MCF 10A (cell line): ENCODE data around the gene RIPK4. TPM values are rescaled to one million over a fixed set of nuclear protein-coding genes. Genes with fewer than 3 reads are reported as not detected.

ENCODE experiments used
- BruUV-seq: library from RNA; stranded (reverse); fragments of 400-500 nt; replicated peaks from 2 replicates; lab custom pipeline; 2021; lab: Mats Ljungman, UMichigan
- CTCF ChIA-PET: fragments of 300-600 bp; sonication (Branson Sonifier 250); formaldehyde crosslinking; extraction: SDS; loops from one replicate; lab custom pipeline; 2021; ENCODE audit warnings: antibody characterized with exemption, inconsistent platforms; lab: Yijun Ruan, JAX
- POLR2A ChIA-PET: fragments of 300-600, 350-650 bp; sonication (Branson Sonifier 250); formaldehyde crosslinking; extraction: SDS; loops from one replicate; lab custom pipeline; 2020; ENCODE audit warnings: antibody characterized with exemption, inconsistent platforms; lab: Yijun Ruan, JAX
- DNase-seq: peaks from one replicate; pipeline ENCODE4 v3.0.0-alpha.2; 2018; ENCODE audit not compliant: unreplicated experiment
- H3K27ac Mint-ChIP-seq: one replicate; pipeline ENCODE4 v1.8.0; 2022; ENCODE audit warnings: mild to moderate bottlenecking, low read depth, mixed read lengths; ENCODE audit not compliant: unreplicated experiment
- H3K27me3 Mint-ChIP-seq: one replicate; pipeline ENCODE4 v1.8.0; 2022; ENCODE audit warnings: mixed read lengths; ENCODE audit not compliant: insufficient read depth, unreplicated experiment
- H3K36me3 Mint-ChIP-seq: one replicate; pipeline ENCODE4 v1.8.0; 2022; ENCODE audit warnings: mild to moderate bottlenecking, moderate library complexity, mixed read lengths; ENCODE audit not compliant: insufficient read depth, unreplicated experiment
- H3K4me1 Mint-ChIP-seq: one replicate; pipeline ENCODE4 v1.8.0; 2022; ENCODE audit warnings: mixed read lengths; ENCODE audit not compliant: insufficient read depth, unreplicated experiment
- H3K4me3 Mint-ChIP-seq: one replicate; pipeline ENCODE4 v1.8.0; 2022; ENCODE audit warnings: mild to moderate bottlenecking, moderate library complexity, mixed read lengths; ENCODE audit not compliant: unreplicated experiment
- H3K9me3 Mint-ChIP-seq: one replicate; pipeline ENCODE4 v1.8.0; 2022; ENCODE audit warnings: mixed read lengths; ENCODE audit not compliant: unreplicated experiment
- CTCF ChIP-seq: fragments of 200-600 bp; IDR thresholded peaks from one replicate; pipeline ENCODE4 v1.8.0; 2022; ENCODE audit warnings: antibody characterized with exemption, mild to moderate bottlenecking; ENCODE audit not compliant: unreplicated experiment
- intact Hi-C: fragments of 100-400 bp; cut with micrococcal nuclease; formaldehyde crosslinking; loops from 2 replicates; pipeline ENCODE4 v1.14.1; 2022
- total RNA-seq: library from RNA; stranded (reverse); gene quantifications from 2 replicates; pipeline ENCODE4 v1.2.3, GENCODE V29; 2022

Gene RIPK4
- total RNA-seq, 1 experiment from 2014 or later = 22.3 TPM

- DNase-seq = no peak
- intact Hi-C loops = no loop called here
- BruUV-seq = no TSS peak
Observed at GRCh38 chr21:41798326-41798725, 31.5 kb upstream of the RIPK4 start.

GRCh38 chr21:41796476-41797080 is 29.7 kb upstream of the RIPK4 start:
- Mint-ChIP-seq H3K9me3 (peaks cover 20% of the 10 kb centered on the region), H3K27ac (no peak overlapping the region), H3K27me3 (no peaks in the 10 kb centered on the region), H3K4me1 (no peaks in the 10 kb centered on the region), H3K36me3 (peaks cover 11% of the 10 kb centered on the region), H3K4me3 (no peak overlapping the region)
- intact Hi-C loops = no loop called here
- no TSS peak for BruUV-seq
- ChIA-PET CTCF (no interaction called here), POLR2A (interaction anchor here (1.3 kb wide), 1 partner anchor 20 kb away, joined by 3 read pairs; no protein-coding TSS in a partner anchor)
- TF ChIP-seq CTCF = no peak
- DNase-seq = no peak

More at GRCh38 chr21:41798326-41798725, 31.5 kb upstream of the RIPK4 start:
- ChIA-PET POLR2A (no interaction called here), CTCF (no interaction called here)
- Mint-ChIP-seq H3K36me3 (peaks cover 15% of the 10 kb centered on the region), H3K4me1 (no peaks in the 10 kb centered on the region), H3K27ac (no peak overlapping the region), H3K9me3 (peaks cover 5% of the 10 kb centered on the region), H3K27me3 (no peaks in the 10 kb centered on the region), H3K4me3 (no peak overlapping the region)
- TF ChIP-seq CTCF = no peak

GRCh38 chr21:41795726-41796125 is 28.9 kb upstream of the RIPK4 start:
- POLR2A ChIA-PET = interaction anchor here (1.0 to 1.3 kb wide), 2 partner anchors 9 to 19 kb away, joined by 3 read pairs; no protein-coding TSS in a partner anchor
- no peak overlapping the region for H3K27ac Mint-ChIP-seq
- H3K9me3 Mint-ChIP-seq = peaks cover 20% of the 10 kb centered on the region
- no peaks in the 10 kb centered on the region for H3K4me1 Mint-ChIP-seq
- H3K4me3 Mint-ChIP-seq = no peak overlapping the region
- H3K36me3 Mint-ChIP-seq = peaks cover 4% of the 10 kb centered on the region
- intact Hi-C loops = no loop called here
- H3K27me3 Mint-ChIP-seq = no peaks in the 10 kb centered on the region
- no peak for TF ChIP-seq CTCF
- no peak for DNase-seq
- BruUV-seq = no TSS peak
- CTCF ChIA-PET = interaction anchor here (0.6 to 1.6 kb wide), 4 partner anchors 13 to 184 kb away, joined by 4 to 6 read pairs (median 4); no protein-coding TSS in a partner anchor

- Mint-ChIP-seq H3K4me3 (no peak overlapping the region), H3K9me3 (peaks cover 20% of the 10 kb centered on the region), H3K4me1 (no peaks in the 10 kb centered on the region), H3K27ac (no peak overlapping the region), H3K36me3 (peaks cover 4% of the 10 kb centered on the region), H3K27me3 (no peaks in the 10 kb centered on the region)
- DNase-seq = no peak
- ChIA-PET CTCF (interaction anchor here (1.5 to 1.7 kb wide), 4 partner anchors 14 to 183 kb away, joined by 4 to 6 read pairs (median 4); no protein-coding TSS in a partner anchor), POLR2A (interaction anchor here (0.6 kb wide), 1 partner anchor 181 kb away, joined by 3 read pairs; no protein-coding TSS in a partner anchor)
- BruUV-seq = no TSS peak
- no peak for TF ChIP-seq CTCF
- intact Hi-C loops = no loop called here
Observed at GRCh38 chr21:41794600-41794999, 27.7 kb upstream of the RIPK4 start.
